Sigmoid colon (tissue), 4 donors: Measurements from ENCODE around the gene PGBD5.

Experiments used
- CTCF ChIP-seq, 4 experiments: fragments of 450-650 bp in 3 of 4; fragments of 200-600 bp in 1 of 4; IDR thresholded peaks; one replicate each; pipeline ENCODE4 v1.5.1; 2016 to 2019; ENCODE audit warnings: antibody characterized with exemption in 4 of 4, mild to moderate bottlenecking in 3 of 4, moderate library complexity in 2 of 4
- EP300 ChIP-seq, 4 donors: sonication (generic); formaldehyde crosslinking; IDR thresholded peaks; one replicate each; pipeline ENCODE4 v1.6.1; 2017; ENCODE audit warnings: antibody characterized with exemption in 4 of 4
- POLR2AphosphoS5 ChIP-seq, 4 donors: sonication (generic); formaldehyde crosslinking; IDR thresholded peaks; one replicate each; pipeline ENCODE4 v1.6.1; 2017; ENCODE audit warnings: antibody characterized with exemption in 4 of 4

DNA sequence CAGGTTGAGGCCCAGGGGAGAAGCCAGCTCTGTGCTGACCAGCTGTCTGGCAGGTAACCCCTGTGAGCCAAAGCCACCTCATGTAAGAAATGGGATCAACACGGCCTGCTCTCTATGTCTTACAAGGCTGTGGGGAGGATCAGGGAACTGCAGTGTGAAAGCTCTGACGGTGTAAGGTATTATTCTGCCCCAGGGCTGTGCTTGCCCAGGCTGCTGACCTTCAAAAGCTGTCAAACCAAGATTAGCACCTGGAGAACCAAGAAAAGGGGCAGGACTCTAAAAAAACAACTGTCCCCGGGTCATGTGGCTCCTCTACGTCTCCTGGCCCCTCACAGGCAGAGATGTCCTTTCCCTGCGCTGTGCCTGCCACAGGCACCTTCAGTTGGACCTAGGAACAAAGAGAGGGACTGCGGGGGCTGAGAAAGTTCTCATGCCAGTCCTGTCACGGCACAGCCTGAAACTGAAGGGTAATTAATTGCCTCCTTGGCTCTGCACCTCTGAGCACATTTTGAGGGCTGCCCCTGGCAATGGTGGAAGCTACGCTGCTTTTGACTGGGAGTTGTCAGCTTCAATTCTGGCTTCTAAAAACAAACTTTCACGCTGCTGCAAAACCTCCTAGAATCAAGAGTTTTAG lies 77.6 kb downstream of the PGBD5 start:
- no peak for TF ChIP-seq CTCF (IDR thresholded peaks at IDR 0.05)
- no peak for TF ChIP-seq POLR2AphosphoS5 (IDR thresholded peaks at IDR 0.05)
- no peak for TF ChIP-seq EP300 (IDR thresholded peaks at IDR 0.05)
